DOHH2 (cell line): ENCODE results near the gene PSD4.

Experiments used
- H3F3A ChIP-seq: fragments of 200-600 bp; sonication (generic), shearing (Covaris generic); 2 replicates; pipeline ENCODE4 v1.6.0; 2016; ENCODE audit warnings: antibody characterized with exemption, mild to moderate bottlenecking; ENCODE audit not compliant: control insufficient read depth, insufficient read depth
- H3K27ac ChIP-seq: fragments of 200-600 bp; sonication (generic); 2 replicates; pipeline ENCODE4 v1.5.1; 2014; ENCODE audit warnings: low read depth, mild to moderate bottlenecking, low read length, moderate library complexity
- H3K27me3 ChIP-seq: fragments of 200-600 bp; sonication (generic); 2 replicates; pipeline ENCODE4 v1.6.1; 2014; ENCODE audit warnings: mild to moderate bottlenecking, low read length, mixed read lengths; ENCODE audit not compliant: control insufficient read depth
- H3K36me3 ChIP-seq: fragments of 200-600 bp; sonication (generic); 2 replicates; pipeline ENCODE4 v1.6.1; 2014; ENCODE audit warnings: mild to moderate bottlenecking, low read length, moderate library complexity, mixed read lengths; ENCODE audit not compliant: control insufficient read depth
- H3K4me1 ChIP-seq: fragments of 200-600 bp; sonication (generic); 2 replicates; pipeline ENCODE4 v1.6.1; 2014; ENCODE audit warnings: mild to moderate bottlenecking, low read length, mixed read lengths; ENCODE audit not compliant: control insufficient read depth
- H3K4me2 ChIP-seq: fragments of 200-600 bp; sonication (generic); 2 replicates; pipeline ENCODE4 v1.6.0; 2014; ENCODE audit warnings: mild to moderate bottlenecking, low read length, moderate library complexity
- H3K4me3 ChIP-seq: fragments of 200-600 bp; sonication (generic); 2 replicates; pipeline ENCODE4 v1.5.1; 2014; ENCODE audit warnings: mild to moderate bottlenecking, low read length, mixed read lengths
- H3K79me2 ChIP-seq: fragments of 200-600 bp; sonication (generic); 2 replicates; pipeline ENCODE4 v1.6.1; 2014; ENCODE audit warnings: mild to moderate bottlenecking, low read length, mixed read lengths; ENCODE audit not compliant: control insufficient read depth
- H3K9me2 ChIP-seq: fragments of 200-600 bp; sonication (generic); replicated peaks from 2 replicates; pipeline ENCODE4 v1.6.1; 2014; ENCODE audit warnings: mild to moderate bottlenecking, low read length, mixed read lengths; ENCODE audit not compliant: control insufficient read depth
- H3K9me3 ChIP-seq: fragments of 200-600 bp; sonication (generic); 2 replicates; pipeline ENCODE4 v1.6.1; 2014; ENCODE audit warnings: antibody characterized with exemption, low read length, mixed read lengths; ENCODE audit not compliant: control insufficient read depth, insufficient read depth
- H4K20me1 ChIP-seq: fragments of 200-600 bp; sonication (generic); 2 replicates; pipeline ENCODE4 v1.6.0; 2014; ENCODE audit warnings: low read depth, mild to moderate bottlenecking, antibody characterized with exemption, low read length, moderate library complexity; ENCODE audit not compliant: control insufficient read depth, insufficient read depth
- CTCF ChIP-seq: fragments of 200-600 bp; sonication (generic); IDR thresholded peaks from one replicate; pipeline ENCODE4 v1.5.1; 2014; ENCODE audit warnings: antibody characterized with exemption, mild to moderate bottlenecking, low read depth, low read length; ENCODE audit not compliant: poor library complexity, severe bottlenecking
- EZH2phosphoT487 ChIP-seq: fragments of 200-600 bp; sonication (generic); IDR thresholded peaks from 2 replicates; pipeline ENCODE4 v1.6.1; 2017; ENCODE audit warnings: borderline replicate concordance, mild to moderate bottlenecking, antibody characterized with exemption, low read length, moderate library complexity, mixed read lengths

The PSD4 gene

GRCh38 chr2:113216891-113217454 lies 43.2 kb downstream of the PSD4 start:
- no peak overlapping the region for H3K4me3 ChIP-seq
- no peaks in the 10 kb centered on the region for H3F3A ChIP-seq
- H3K4me1 ChIP-seq: peaks cover 8% of the 10 kb centered on the region
- H4K20me1 ChIP-seq: no peaks in the 10 kb centered on the region
- no peaks in the 10 kb centered on the region for H3K9me3 ChIP-seq
- no peak overlapping the region for H3K4me2 ChIP-seq
- H3K36me3 ChIP-seq: no peaks in the 10 kb centered on the region
- peaks cover 20% of the 10 kb centered on the region for H3K27me3 ChIP-seq
- H3K79me2 ChIP-seq: no peaks in the 10 kb centered on the region
- H3K9me2 ChIP-seq: no peaks in the 10 kb centered on the region
- TF ChIP-seq EZH2phosphoT487 (no peak), CTCF (no peak)
- H3K27ac ChIP-seq: no peak overlapping the region

GRCh38 chr2:113217455-113218282 lies 43.9 kb downstream of the PSD4 start:
- no peak overlapping the region for H3K27ac ChIP-seq
- H3K4me3 ChIP-seq: no peak overlapping the region

GRCh38 chr2:113218283-113219091 lies 44.7 kb downstream of the PSD4 start:
- no peak for TF ChIP-seq CTCF
- H3F3A ChIP-seq: no peaks in the 10 kb centered on the region
- no peak overlapping the region for H3K27ac ChIP-seq
- H3K36me3 ChIP-seq: no peaks in the 10 kb centered on the region
- peaks cover 8% of the 10 kb centered on the region for H3K4me1 ChIP-seq
- H3K9me2 ChIP-seq: no peaks in the 10 kb centered on the region
- H3K9me3 ChIP-seq: no peaks in the 10 kb centered on the region
- no peaks in the 10 kb centered on the region for H3K79me2 ChIP-seq
- H4K20me1 ChIP-seq: no peaks in the 10 kb centered on the region
- no peak overlapping the region for H3K4me3 ChIP-seq
- H3K4me2 ChIP-seq: no peak overlapping the region
- H3K27me3 ChIP-seq: peaks cover 30% of the 10 kb centered on the region

More at GRCh38 chr2:113217455-113218282, 43.9 kb downstream of the PSD4 start:
- TF ChIP-seq CTCF (no peak), EZH2phosphoT487 (no peak)
- H4K20me1 ChIP-seq: no peaks in the 10 kb centered on the region
- peaks cover 26% of the 10 kb centered on the region for H3K27me3 ChIP-seq
- H3F3A ChIP-seq: no peaks in the 10 kb centered on the region
- peaks cover 8% of the 10 kb centered on the region for H3K4me1 ChIP-seq
- H3K4me2 ChIP-seq: no peak overlapping the region
- H3K79me2 ChIP-seq: no peaks in the 10 kb centered on the region
- no peaks in the 10 kb centered on the region for H3K9me2 ChIP-seq
- H3K9me3 ChIP-seq: no peaks in the 10 kb centered on the region
- no peaks in the 10 kb centered on the region for H3K36me3 ChIP-seq
